Thoracic aorta (tissue), 2 donors: Measurements from ENCODE around the gene RBM23. TPM values are rescaled to one million over a fixed set of nuclear protein-coding genes. Genes with fewer than 3 reads are reported as not detected.
"Not testable (repeated sequence)": the region's sequence is repeated elsewhere in the genome, so short reads cannot be mapped to it uniquely, and the experiment has no call there.

Experiments
- ATAC-seq: fragments of 150-250 bp; one replicate; pipeline ENCODE4 v1.8.0; 2017; ENCODE audit warnings: low read depth; ENCODE audit not compliant: insufficient number of reproducible peaks, low FRiP score
- DNase-seq: peaks from one replicate; pipeline ENCODE4 v3.0.0-alpha.2; 2020; ENCODE audit warnings: low spot score
- H3K27ac ChIP-seq, 2 donors: fragments of 200-600 bp; sonication (generic); 1 replicate in 1 of 2; 2 replicates in 1 of 2; pipeline ENCODE4 v1.5.1; 2016; ENCODE audit warnings: mild to moderate bottlenecking in 2 of 2, moderate library complexity in 2 of 2
- H3K27me3 ChIP-seq: fragments of 200-600 bp; sonication (generic); replicated peaks from 2 replicates; pipeline ENCODE4 v1.6.0; 2016; ENCODE audit warnings: mild to moderate bottlenecking; ENCODE audit not compliant: insufficient read depth
- H3K36me3 ChIP-seq: fragments of 200-600 bp; sonication (generic); one replicate; pipeline ENCODE4 v1.5.1; 2016
- H3K4me1 ChIP-seq, 2 donors: fragments of 200-600 bp; sonication (generic); 1 replicate in 1 of 2; 2 replicates in 1 of 2; pipeline versions ENCODE4 v1.5.1 to v1.6.0; 2016; ENCODE audit warnings: low read depth in 2 of 2, mild to moderate bottlenecking in 1 of 2; ENCODE audit not compliant: control insufficient read depth in 1 of 2
- H3K4me3 ChIP-seq: fragments of 200-600 bp; sonication (generic); 2 replicates; pipeline ENCODE4 v1.5.1; 2016; ENCODE audit warnings: mild to moderate bottlenecking
- H3K9me3 ChIP-seq: fragments of 200-600 bp; sonication (generic); 2 replicates; pipeline ENCODE4 v1.5.1; 2016
- total RNA-seq, 2 donors: library from RNA; depleted of rRNA; stranded (reverse); fragments of >200 nt; gene quantifications; one replicate each; pipeline versions ENCODE4 v1.1.0 to v1.2.3, GENCODE V29; 2016
- TF ChIP-seq, protein P1 (sequence below): fragments of 200-600 bp; sonication (generic); IDR thresholded peaks from one replicate; pipeline ENCODE4 v1.5.1; 2019; ENCODE audit warnings: antibody characterized with exemption

The RBM23 gene
- total RNA-seq, 2 donors from 2014 or later: 75.9 to 731 TPM

- Histone ChIP-seq H3K36me3 (no peaks in the 10 kb centered on the region), H3K27ac (no peak overlapping the region), H3K9me3 (no peaks in the 10 kb centered on the region), H3K4me3 (no peak overlapping the region), H3K4me1 (peaks cover 10 to 13% of the 10 kb centered on the region in 2 donors), H3K27me3 (no peaks in the 10 kb centered on the region)
- no peak for DNase-seq
- TF ChIP-seq, protein P1, sequence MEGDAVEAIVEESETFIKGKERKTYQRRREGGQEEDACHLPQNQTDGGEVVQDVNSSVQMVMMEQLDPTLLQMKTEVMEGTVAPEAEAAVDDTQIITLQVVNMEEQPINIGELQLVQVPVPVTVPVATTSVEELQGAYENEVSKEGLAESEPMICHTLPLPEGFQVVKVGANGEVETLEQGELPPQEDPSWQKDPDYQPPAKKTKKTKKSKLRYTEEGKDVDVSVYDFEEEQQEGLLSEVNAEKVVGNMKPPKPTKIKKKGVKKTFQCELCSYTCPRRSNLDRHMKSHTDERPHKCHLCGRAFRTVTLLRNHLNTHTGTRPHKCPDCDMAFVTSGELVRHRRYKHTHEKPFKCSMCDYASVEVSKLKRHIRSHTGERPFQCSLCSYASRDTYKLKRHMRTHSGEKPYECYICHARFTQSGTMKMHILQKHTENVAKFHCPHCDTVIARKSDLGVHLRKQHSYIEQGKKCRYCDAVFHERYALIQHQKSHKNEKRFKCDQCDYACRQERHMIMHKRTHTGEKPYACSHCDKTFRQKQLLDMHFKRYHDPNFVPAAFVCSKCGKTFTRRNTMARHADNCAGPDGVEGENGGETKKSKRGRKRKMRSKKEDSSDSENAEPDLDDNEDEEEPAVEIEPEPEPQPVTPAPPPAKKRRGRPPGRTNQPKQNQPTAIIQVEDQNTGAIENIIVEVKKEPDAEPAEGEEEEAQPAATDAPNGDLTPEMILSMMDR: no peak
- no peak for ATAC-seq
These were observed 53.2 kb downstream of the RBM23 start for GRCh38 chr14:22865424-22866405.

DNA sequence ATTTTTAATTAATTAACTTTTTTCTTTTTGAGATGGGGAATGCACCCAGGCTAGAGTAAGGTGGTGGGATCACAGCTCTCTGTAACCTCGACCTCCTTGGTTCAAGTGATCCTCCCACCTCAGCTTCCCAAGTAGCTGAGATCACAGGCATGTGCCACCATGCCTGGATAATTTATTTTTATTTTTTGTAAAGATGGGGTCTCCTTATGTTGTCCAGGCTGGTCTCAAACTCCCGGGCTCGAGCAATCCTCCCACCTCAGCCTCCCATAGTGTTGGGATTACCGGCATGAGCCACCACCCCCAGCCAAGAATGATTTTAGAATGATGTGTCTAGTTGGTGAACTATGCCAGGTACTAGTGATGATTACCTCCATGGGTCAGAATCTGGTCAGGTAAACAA is 54.0 kb downstream of the RBM23 start:
- no peak overlapping the region for H3K27ac ChIP-seq
- H3K4me1 ChIP-seq: peaks cover 3 to 6% of the 10 kb centered on the region in 2 donors
- no peaks in the 10 kb centered on the region for H3K9me3 ChIP-seq
- no peak overlapping the region for H3K4me3 ChIP-seq
- no peaks in the 10 kb centered on the region for H3K27me3 ChIP-seq
- TF ChIP-seq, protein P1: no peak
- no peaks in the 10 kb centered on the region for H3K36me3 ChIP-seq
- DNase-seq (no peak), ATAC-seq (peak; percentile 6)

- no peak overlapping the region for H3K27ac ChIP-seq
- no peak overlapping the region for H3K4me3 ChIP-seq
- no peaks in the 10 kb centered on the region for H3K9me3 ChIP-seq
- DNase-seq (no peak), ATAC-seq (no peak)
- H3K36me3 ChIP-seq: no peaks in the 10 kb centered on the region
- H3K27me3 ChIP-seq: no peaks in the 10 kb centered on the region
- H3K4me1 ChIP-seq: peaks cover 0 to 10% of the 10 kb centered on the region in 2 donors
- TF ChIP-seq, protein P1: no peak
These were observed 57.3 kb downstream of the RBM23 start for GRCh38 chr14:22861651-22862050.

GRCh38 chr14:22860377-22860776 is 58.6 kb downstream of the RBM23 start:
- H3K9me3 ChIP-seq, DNase-seq, H3K4me3 ChIP-seq, H3K36me3 ChIP-seq, H3K27me3 ChIP-seq, ATAC-seq, H3K27ac ChIP-seq: not testable (repeated sequence)
- peaks cover 0 to 10% of the 10 kb centered on the region in 2 donors for H3K4me1 ChIP-seq

DNA sequence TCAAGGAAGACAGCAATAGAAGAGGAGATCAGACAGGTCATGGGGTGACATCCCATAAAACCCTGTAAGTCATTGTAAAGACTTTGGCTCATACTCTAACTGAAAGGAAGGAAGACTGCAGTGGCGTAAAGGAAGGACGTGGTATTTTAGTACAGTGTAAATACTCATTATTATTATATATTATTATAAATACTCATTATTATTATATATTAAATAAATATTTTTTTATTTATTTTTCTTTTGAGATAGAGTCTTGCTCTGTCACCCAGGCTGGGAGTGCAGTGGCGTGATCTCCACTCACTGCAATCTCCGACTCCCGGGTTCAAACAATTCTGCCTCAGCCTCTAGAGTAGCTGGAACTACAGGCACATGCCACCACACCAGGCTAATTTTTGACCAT is 62.5 kb downstream of the RBM23 start:
- TF ChIP-seq, protein P1: no peak
- no peak for ATAC-seq
- no peaks in the 10 kb centered on the region for H3K9me3 ChIP-seq
- no peak overlapping the region for H3K27ac ChIP-seq
- H3K4me1 ChIP-seq: peaks cover 11 to 31% of the 10 kb centered on the region in 2 donors
- H3K4me3 ChIP-seq: no peak overlapping the region
- H3K27me3 ChIP-seq: no peaks in the 10 kb centered on the region
- DNase-seq: no peak
- H3K36me3 ChIP-seq: no peaks in the 10 kb centered on the region
